HepG2 (cell line): ENCODE results near the gene HINFP. TPM values are rescaled to one million over a fixed set of nuclear protein-coding genes. Genes with fewer than 3 reads are reported as not detected.

ENCODE experiments used
- ARID5B ChIP-seq: IDR thresholded peaks from 2 replicates; pipeline ENCODE4 v1.4.0; 2020; ENCODE audit warnings: mild to moderate bottlenecking, missing genetic modification reagents
- ATF7-NPFF ChIP-seq: sonication (generic); formaldehyde crosslinking; IDR thresholded peaks from 2 replicates; pipeline ENCODE4 v1.8.1; 2023; ENCODE audit warnings: mild to moderate bottlenecking, low read depth, missing genetic modification reagents, moderate library complexity
- FOXA1 ChIP-seq, 2 experiments: fragments of 450-650 bp in 1 of 2; sonication (generic) in 1 of 2; formaldehyde crosslinking in 1 of 2; IDR thresholded peaks; 2 replicates each; pipeline versions ENCODE4 v1.4.0 to v1.6.1; 2016 to 2020; ENCODE audit warnings: missing genetic modification reagents in 1 of 2
- FOXK1 ChIP-seq: sonication (generic); formaldehyde crosslinking; IDR thresholded peaks from 2 replicates; pipeline ENCODE4 v1.4.0; 2020; ENCODE audit warnings: low read depth, missing genetic modification reagents, borderline replicate concordance
- GTF3A ChIP-seq: sonication (generic); formaldehyde crosslinking; conservative IDR thresholded peaks from 2 replicates; pipeline ENCODE4 v1.4.0; 2020; ENCODE audit warnings: mild to moderate bottlenecking, missing genetic modification reagents
- MED8 ChIP-seq: sonication (generic); formaldehyde crosslinking; IDR thresholded peaks from 2 replicates; pipeline ENCODE4 v1.8.1; 2023; ENCODE audit warnings: mild to moderate bottlenecking, missing genetic modification reagents; ENCODE audit not compliant: insufficient replicate concordance
- PHF5A ChIP-seq: IDR thresholded peaks from one replicate; pipeline ENCODE4 v1.6.1; 2018; ENCODE audit warnings: low read depth, missing genetic modification reagents; ENCODE audit not compliant: unreplicated experiment
- PRPF4 ChIP-seq: fragments of 200-400 bp; formaldehyde crosslinking; IDR thresholded peaks from 2 replicates; pipeline ENCODE4 v1.6.1; 2016; ENCODE audit warnings: low read length, low read depth; ENCODE audit not compliant: poor library complexity, severe bottlenecking
- RELA ChIP-seq: sonication (generic); formaldehyde crosslinking; IDR thresholded peaks from 2 replicates; pipeline ENCODE4 v1.4.0; 2020; ENCODE audit warnings: missing genetic modification reagents
- SPEN ChIP-seq: sonication (generic); formaldehyde crosslinking; IDR thresholded peaks from 2 replicates; pipeline ENCODE4 v1.5.1; 2020; ENCODE audit warnings: low read depth, mild to moderate bottlenecking, missing genetic modification reagents
- YEATS2 ChIP-seq: sonication (generic); formaldehyde crosslinking; IDR thresholded peaks from 2 replicates; pipeline ENCODE4 v1.4.0; 2020; ENCODE audit warnings: missing genetic modification reagents, borderline replicate concordance
- ZBTB3 ChIP-seq: sonication (generic); formaldehyde crosslinking; IDR thresholded peaks from 2 replicates; pipeline ENCODE4 v1.4.0; 2020; ENCODE audit warnings: low read depth, mild to moderate bottlenecking, moderate library complexity, missing genetic modification reagents, borderline replicate concordance
- ZBTB42 ChIP-seq: sonication (generic); formaldehyde crosslinking; IDR thresholded peaks from 2 replicates; pipeline ENCODE4 v1.5.0; 2020; ENCODE audit warnings: mild to moderate bottlenecking, missing genetic modification reagents
- ZNF18 ChIP-seq: sonication (generic); formaldehyde crosslinking; IDR thresholded peaks from 2 replicates; pipeline ENCODE4 v1.8.0; 2022; ENCODE audit warnings: mild to moderate bottlenecking, missing genetic modification reagents; ENCODE audit not compliant: insufficient replicate concordance
- ZNF564 ChIP-seq: sonication (generic); formaldehyde crosslinking; IDR thresholded peaks from 2 replicates; pipeline ENCODE4 v1.8.1; 2023; ENCODE audit warnings: mild to moderate bottlenecking, missing genetic modification reagents
- ZNF773 ChIP-seq: sonication (generic); formaldehyde crosslinking; IDR thresholded peaks from 2 replicates; pipeline ENCODE4 v1.4.0; 2020; ENCODE audit warnings: missing genetic modification reagents, borderline replicate concordance
- ZNF891 ChIP-seq: sonication (generic); formaldehyde crosslinking; IDR thresholded peaks from 2 replicates; pipeline ENCODE4 v1.5.0; 2020; ENCODE audit warnings: mild to moderate bottlenecking, missing genetic modification reagents
- polyA plus RNA-seq, 8 experiments: library from polyadenylated mRNA; depleted of rRNA in 3 of 8; stranded (reverse) in 7 of 8; unstranded in 1 of 8; fragments of >200 nt; fragmentation: Illumina TruSeq in 4 of 8; extraction: Trizol in 4 of 8; gene quantifications; 2 replicates each; pipeline versions ENCODE4 v1.2.1 to v1.2.3, GENCODE V29; 2011 to 2016; ENCODE audit warnings: low read depth in 4 of 8, missing spikeins in 1 of 8, mixed read lengths in 1 of 8; ENCODE audit not compliant: insufficient read depth in 1 of 8
- total RNA-seq, 5 experiments: library from RNA; depleted of rRNA; stranded (reverse); fragments of >200 nt; fragmentation: Illumina TruSeq; extraction: Trizol; gene quantifications; 2 replicates each; pipeline ENCODE4 v1.2.3, GENCODE V29; 2016; ENCODE audit warnings: low read depth in 1 of 5
- TF ChIP-seq, protein P1 (sequence below): sonication (generic); formaldehyde crosslinking; IDR thresholded peaks from 2 replicates; pipeline ENCODE4 v1.4.0; 2020; ENCODE audit warnings: mild to moderate bottlenecking, missing genetic modification reagents
- TF ChIP-seq, protein P2 (sequence below): sonication (generic); formaldehyde crosslinking; IDR thresholded peaks from 2 replicates; pipeline ENCODE4 v1.8.1; 2023; ENCODE audit warnings: missing genetic modification reagents, inconsistent platforms, borderline replicate concordance

The HINFP gene
- total and polyA plus RNA-seq, 2 of the 13 experiments (the other 11 are each of a cell fraction or from before 2014, with no cell fraction given) = 15.1 to 21.4 TPM

- TF ChIP-seq, protein P1, sequence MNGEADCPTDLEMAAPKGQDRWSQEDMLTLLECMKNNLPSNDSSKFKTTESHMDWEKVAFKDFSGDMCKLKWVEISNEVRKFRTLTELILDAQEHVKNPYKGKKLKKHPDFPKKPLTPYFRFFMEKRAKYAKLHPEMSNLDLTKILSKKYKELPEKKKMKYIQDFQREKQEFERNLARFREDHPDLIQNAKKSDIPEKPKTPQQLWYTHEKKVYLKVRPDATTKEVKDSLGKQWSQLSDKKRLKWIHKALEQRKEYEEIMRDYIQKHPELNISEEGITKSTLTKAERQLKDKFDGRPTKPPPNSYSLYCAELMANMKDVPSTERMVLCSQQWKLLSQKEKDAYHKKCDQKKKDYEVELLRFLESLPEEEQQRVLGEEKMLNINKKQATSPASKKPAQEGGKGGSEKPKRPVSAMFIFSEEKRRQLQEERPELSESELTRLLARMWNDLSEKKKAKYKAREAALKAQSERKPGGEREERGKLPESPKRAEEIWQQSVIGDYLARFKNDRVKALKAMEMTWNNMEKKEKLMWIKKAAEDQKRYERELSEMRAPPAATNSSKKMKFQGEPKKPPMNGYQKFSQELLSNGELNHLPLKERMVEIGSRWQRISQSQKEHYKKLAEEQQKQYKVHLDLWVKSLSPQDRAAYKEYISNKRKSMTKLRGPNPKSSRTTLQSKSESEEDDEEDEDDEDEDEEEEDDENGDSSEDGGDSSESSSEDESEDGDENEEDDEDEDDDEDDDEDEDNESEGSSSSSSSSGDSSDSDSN (CRISPR knock-in tag) = peak; percentile 27; the same call in 1 of the 2 replicates
- TF ChIP-seq FOXA1 (IDR thresholded peaks at IDR 0.05) (no peak), FOXA1 (CRISPR knock-in tag; IDR thresholded peaks at IDR 0.05) (no peak), PHF5A (peak; percentile 19), ZNF18 (CRISPR knock-in tag) (no peak), SPEN (CRISPR knock-in tag) (peak; percentile 74), RELA (CRISPR knock-in tag) (0 out of 2 replicates have a peak, but pooled peaks have one; percentile 29), ZNF773 (CRISPR knock-in tag) (no peak), ARID5B (CRISPR knock-in tag) (peak; percentile 33; the same call in 1 of the 2 replicates), ZBTB3 (no peak), ATF7-NPFF (no peak), ZNF891 (CRISPR knock-in tag) (no peak), ZBTB42 (CRISPR knock-in tag) (0 out of 2 replicates have a peak, but pooled peaks have one; percentile 66), FOXK1 (CRISPR knock-in tag) (no peak), GTF3A (CRISPR knock-in tag) (no peak), YEATS2 (CRISPR knock-in tag) (peak; percentile 87), PRPF4 (no peak), MED8 (CRISPR knock-in tag) (peak; percentile 45), ZNF564 (CRISPR knock-in tag) (no peak)
- TF ChIP-seq, protein P2, sequence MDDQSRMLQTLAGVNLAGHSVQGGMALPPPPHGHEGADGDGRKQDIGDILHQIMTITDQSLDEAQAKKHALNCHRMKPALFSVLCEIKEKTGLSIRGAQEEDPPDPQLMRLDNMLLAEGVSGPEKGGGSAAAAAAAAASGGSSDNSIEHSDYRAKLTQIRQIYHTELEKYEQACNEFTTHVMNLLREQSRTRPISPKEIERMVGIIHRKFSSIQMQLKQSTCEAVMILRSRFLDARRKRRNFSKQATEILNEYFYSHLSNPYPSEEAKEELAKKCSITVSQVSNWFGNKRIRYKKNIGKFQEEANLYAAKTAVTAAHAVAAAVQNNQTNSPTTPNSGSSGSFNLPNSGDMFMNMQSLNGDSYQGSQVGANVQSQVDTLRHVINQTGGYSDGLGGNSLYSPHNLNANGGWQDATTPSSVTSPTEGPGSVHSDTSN (CRISPR knock-in tag) = no peak
Observed at GRCh38 chr11:119084663-119085436, 36.5 kb upstream of the HINFP start, which contains the start of gene HMBS (continued).
